ENCODE measurements around the gene MAP2K3.
"Not testable (repeated sequence)": the region's sequence is repeated elsewhere in the genome, so short reads cannot be mapped to it uniquely, and the experiment has no call there.

GRCh38 chr17:21310061-21310765 lies 25.7 kb downstream of the MAP2K3 start:
- TF ChIP-seq RXRA (IDR thresholded peaks at IDR 0.05; ENCODE audit: insufficient read depth, low read depth, low read length); CTCF (IDR thresholded peaks at IDR 0.05; ENCODE audit: control extremely low read depth in 1 of 3, insufficient read depth in 1 of 3, low read depth in 1 of 3, low read length in 3 of 3); POLR2A (IDR thresholded peaks at IDR 0.05; ENCODE audit: control extremely low read depth in 1 of 2, low read depth in 2 of 2, low read length in 2 of 2); POLR2AphosphoS5 (IDR thresholded peaks at IDR 0.05; ENCODE audit: low read depth, low read length): not testable (repeated sequence)
